Measurements from ENCODE around the gene PM20D2.

Gene PM20D2

DNA sequence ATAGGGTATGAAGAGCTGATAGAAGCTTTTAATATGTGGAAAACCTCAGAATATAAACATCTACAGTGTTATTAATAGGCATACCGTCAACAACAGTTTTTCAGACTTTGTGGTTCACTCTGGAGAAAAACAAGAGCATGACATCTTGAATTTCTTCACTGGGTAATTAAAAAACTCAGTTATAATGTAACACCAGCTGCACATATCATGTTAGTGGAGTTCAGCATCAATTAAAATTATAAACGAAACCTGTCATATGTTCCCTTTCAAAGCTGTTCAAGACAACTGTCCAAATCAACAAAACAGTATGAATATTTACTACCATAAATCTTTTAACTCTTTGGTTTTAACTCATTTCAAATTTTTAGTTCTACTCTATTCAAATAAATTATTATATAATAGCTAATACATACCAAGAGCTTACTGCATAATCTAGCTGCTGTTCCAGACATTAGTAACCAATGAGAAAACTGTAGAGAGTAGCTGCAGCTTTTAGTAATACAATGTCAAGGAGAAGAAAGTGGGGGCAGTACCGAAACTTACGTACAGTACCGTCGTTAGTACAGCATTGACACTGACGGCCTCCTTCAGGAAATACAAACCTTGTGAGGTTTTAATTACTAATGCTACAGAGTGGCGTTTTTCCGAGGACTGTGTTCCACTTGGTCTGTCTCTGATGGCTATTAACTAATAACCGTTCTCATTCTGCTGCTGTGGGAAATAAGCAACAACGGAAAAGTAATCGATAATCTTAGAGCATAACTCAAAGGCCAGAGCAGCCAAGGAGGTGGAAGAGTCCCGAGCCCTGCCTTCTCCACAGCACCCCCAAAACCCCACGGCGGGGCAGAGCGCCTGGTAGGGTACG is 532 bp upstream of the PM20D2 start:
- peak; percentile 4 for DNase-seq (ENCODE audit: low read depth)

DNA sequence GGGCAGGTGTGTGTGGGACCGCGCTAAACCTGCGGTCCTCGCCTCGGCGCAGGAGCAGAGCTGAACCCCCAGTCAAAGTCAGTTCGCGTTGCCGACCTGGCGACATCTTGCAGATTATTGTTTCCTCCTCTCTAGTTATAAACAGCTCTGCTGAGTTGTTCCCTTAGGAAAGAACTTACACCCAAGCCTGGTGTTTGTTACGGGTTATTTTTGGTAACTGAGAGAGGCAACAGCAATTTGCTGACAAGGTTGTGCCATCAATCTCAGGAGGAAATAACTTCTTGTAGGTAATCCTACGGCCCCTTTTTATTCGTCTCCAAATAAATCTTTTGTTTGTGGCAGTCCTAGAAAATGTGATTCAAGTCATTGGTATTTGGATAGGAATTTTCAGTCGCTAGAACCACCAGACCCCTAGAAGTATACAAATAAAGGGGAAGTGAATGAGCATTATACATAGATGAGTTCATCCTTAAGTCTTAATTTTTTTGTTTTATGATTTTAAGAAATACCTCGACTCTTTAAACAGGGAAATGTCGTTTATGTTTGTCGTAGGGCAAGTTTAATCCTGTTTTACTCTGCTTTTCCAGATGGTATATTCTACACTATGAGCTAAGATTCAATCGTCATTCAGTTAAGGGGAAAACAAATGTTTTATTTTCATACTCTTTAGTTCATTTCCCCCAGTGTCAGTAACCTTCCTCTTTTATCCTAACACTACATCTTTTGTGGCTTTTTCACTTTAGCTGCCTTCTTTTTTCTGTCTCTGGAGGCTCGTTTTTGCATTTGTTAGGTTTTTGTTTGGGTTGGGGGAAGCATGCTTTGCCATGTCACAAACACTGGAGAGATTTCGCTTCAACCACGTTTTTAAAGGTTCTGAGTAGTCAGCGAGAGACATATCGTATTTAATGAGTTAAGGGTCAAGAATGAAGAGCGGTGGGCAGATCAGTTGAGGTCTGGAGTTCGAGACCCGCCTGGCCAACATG is 1.2 kb downstream of the PM20D2 start:
- no peak for DNase-seq (ENCODE audit: low read depth)

DNA sequence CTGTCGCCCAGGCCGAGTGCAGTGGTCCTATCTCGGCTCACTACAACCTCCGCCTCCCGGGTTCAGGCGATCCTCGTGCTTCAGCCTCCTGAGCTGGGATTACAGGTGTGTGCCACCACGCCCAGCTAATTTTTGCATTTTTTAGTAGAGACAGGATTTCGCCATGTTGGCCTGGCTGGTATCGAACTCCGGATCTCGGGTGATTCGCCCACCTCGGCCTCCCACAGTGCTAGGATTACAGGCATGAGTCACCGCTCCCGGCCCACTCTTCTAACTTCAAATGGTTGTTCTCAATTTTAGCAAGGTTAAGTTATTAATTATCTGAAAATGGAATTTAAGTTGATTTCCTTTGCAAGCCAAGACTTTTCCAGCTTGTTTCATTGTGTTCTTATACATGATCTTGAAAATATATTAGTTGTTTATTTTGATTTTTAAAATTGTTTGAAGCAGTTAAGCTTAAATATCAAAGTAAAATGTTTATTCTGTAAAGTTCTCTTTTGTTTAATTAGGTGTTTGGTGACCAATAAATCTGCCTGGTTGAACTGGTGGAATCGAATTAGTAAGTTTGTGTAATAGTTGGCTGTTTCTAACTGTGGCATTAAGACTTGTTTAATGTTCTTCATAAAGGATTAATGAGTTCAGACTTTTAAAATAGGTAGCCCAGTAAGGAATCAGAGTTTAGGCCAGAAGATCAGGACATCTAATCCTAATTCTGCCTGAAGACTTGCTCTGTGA is 2.3 kb downstream of the PM20D2 start:
- DNase-seq (ENCODE audit: low read depth): peak; percentile 11

DNA sequence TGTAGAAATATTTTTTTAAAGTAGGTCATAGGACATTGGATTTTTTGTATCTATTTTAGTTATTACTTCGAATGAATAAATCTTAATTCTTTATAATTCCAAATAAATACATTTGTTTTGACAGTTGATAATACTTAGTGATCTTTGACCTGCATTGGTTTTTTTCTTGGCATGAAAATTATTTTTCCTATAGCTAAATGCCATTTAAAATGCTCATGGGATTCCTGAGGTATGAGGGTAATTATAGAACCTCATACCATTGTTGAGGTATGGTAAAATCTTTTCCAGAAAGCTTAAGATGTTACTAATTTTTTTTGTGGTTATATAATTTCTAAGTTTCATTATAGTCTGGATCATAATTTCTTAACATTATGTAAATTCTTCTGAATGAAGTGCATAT is 8.3 kb downstream of the PM20D2 start:
- DNase-seq (ENCODE audit: low read depth): no peak

DNA sequence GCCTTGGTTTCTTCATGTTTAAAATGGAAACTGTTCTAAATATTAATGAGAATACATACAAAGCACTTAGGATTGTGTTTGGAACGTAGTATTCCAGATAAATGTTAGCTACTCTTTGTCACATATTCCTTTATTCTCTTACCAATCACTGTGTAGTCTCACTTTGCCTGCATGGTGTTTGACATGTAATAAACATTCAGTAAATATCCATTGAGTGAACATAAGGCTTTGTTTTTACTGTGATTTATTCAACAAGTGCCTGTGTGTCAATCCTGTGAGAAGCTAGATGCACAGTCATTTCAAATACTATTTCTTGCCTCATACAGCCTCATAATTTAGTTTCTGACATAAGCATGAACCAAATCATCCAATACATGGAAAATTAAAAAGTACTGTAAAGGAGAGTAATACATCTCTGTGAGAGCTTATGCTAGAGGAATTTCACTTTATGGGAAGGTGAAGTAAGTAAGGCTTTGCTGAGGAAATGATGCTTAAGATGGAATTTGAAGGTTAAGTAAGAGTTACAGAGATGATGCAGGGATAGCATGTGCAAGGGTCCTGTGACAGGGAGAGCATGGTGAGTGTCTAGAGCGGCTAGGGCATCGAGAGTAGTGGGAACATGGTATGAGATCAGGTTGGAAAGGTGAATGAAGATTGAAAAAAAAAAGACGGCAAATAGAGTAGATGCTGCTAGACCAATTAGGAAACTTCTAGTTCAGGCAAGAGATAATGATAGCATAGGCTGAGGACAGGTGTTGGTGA is 14.7 kb downstream of the PM20D2 start:
- DNase-seq (ENCODE audit: low read depth): no peak

DNA sequence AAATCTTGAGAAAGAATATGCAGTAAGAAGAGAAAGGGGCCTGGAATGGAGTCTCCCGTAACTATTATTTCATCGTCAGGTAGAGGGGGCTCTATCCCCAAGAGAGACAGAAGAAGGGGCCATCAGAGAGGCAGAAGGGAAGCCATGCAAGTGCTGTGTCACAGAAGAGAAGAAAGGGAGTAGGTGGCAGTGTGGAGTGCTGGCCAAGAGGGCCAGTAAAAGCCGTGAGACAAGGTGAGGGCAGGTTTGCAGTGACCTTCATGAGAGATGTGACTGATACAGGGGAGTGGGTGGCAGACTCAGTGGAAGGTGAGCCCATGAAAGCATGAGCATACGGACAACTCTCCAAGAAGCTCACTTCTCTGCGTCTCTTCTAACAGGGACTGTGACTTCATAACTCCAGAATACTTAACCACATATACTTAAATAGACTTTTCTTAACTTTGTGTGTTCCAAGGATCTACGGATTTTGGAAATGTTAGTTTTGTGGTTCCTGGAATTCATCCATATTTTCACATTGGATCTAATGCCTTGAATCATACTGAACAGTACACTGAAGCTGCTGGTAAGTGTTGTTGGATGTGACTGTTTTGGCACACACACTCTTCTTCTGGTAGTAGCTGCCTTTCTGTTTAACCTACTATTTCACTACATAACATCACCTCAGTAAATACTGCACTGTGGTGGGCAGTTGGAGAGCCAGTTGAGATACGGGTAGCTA is 15.6 kb downstream of the PM20D2 start:
- DNase-seq (ENCODE audit: low read depth): no peak

DNA sequence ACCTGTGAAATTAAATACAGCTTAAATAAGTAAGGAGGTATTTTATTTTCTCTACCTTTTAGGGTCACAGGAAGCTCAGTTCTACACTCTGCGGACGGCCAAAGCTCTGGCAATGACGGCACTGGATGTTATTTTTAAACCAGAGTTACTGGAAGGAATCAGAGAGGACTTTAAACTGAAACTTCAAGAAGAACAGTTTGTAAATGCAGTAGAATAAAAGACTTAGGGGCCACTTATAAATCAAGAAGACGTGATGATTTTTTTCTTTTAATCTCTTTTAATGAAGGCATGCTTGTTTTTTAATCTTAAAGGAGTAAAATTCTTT is 16.2 kb downstream of the PM20D2 start:
- DNase-seq (ENCODE audit: low read depth): no peak

DNA sequence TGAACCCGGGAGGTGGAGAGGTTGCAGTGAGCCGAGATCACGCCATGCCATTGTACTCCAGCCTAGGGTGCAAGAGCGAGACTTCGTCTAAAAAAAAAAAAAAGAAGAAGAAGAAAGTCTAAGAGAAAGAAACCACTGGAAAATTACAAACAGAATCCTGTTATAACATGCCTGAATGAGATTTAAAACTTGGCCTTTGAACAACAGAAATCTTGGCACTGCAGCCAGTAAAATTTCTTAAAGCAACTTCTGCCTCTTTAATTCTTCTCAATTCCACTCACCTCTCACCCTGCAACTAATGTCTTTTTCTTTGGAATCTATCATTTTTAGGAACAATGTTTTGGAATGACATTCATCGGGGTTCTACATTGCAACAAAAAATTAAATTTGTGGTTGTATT is 26.3 kb downstream of the PM20D2 start:
- no peak for DNase-seq (ENCODE audit: low read depth)

DNA sequence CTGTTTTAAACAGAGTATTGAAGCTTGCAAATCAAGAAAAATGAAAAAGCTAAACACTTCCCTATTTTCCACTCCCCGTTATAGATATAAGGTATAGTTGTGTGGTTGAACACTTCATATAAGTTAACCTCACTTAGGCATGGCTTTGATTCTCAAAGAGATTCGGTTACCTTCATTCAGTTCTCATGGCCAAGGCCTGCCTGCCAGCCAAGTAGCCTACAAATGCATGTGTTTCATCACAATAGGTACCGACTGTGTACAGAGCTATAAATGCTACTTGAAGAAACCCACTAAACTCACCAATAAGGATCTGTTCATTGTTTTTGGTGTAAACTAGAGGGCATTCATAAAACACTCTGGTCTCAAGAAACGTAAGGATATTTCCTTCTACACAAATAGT is 27.8 kb downstream of the PM20D2 start:
- DNase-seq (ENCODE audit: low read depth): no peak

DNA sequence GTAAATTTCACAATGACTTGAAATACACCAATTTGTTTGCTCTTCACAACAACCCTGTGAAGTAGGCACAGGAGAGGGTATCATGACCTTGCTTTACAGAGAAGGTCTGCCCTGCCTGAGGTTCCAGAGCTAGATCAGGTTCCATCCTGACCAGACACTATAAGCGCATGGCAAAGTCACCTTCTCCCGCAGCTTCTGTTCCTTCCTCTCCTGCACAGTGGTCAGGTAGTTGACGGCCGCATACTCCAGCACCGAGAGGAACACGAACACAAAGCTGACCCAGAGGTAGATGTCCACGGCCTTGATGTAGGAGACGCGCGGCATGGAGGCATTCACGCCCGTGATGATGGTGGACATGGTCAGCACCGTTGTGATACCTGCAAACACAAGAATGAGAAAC is 34.3 kb downstream of the PM20D2 start:
- DNase-seq (ENCODE audit: low read depth): no peak

DNA sequence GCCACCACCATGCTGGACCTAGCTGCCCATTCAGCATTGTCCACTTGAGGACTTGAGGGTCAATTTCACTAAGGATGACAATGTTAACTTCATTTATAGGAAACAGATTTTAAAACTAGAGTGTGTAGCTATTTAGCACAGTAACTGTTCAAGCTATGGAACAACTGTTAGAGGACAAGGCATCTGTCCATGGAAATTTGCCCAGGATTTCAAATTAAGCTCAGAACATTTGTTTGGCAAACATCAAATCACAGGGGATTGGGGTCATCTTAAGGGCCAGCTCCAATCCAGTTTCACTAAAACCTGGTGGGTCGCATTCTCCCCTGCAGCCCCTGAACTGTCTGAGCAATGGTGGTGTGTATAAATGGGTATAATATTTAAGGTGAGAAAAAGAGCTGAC is 35.1 kb downstream of the PM20D2 start:
- no peak for DNase-seq (ENCODE audit: low read depth)

DNA sequence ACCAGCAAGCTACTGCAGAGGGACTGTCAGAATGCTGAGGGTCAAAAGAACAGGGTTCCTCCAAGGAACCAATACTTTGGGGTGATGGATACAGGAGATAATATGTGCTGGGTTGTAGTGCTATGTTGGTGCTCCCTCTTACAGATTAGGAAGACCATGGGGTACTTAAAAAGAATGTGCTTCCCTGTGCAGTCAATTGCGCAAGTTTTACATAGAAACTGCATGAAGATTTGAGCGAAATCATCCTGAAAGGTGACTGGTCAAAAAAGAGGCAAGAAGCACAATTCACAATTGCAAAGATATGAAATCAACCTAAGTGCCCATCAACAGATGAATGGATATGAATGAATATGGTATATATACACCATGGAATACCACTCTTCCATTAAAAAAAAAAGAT is 37.4 kb downstream of the PM20D2 start:
- no peak for DNase-seq (ENCODE audit: low read depth)

DNA sequence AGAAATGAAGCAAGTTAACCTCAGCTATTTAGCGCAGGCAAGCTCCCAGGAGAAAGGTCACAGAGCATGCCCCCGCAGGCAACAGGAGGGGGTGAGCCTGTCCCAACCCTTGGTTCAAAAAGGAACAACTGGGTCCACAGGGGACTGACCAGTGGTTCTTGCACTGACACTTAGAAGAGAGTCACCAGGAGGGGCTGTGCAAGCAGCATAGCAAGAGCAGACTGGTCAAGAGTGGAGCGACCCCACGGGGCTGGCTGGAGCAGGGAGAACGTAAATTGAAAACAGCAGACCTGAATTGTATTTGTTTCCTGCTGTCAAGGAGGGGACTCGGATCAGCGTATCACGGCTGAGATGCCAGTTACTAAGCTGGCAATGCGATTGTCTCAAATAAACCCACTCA is 38.5 kb downstream of the PM20D2 start:
- no peak for DNase-seq (ENCODE audit: low read depth)

DNA sequence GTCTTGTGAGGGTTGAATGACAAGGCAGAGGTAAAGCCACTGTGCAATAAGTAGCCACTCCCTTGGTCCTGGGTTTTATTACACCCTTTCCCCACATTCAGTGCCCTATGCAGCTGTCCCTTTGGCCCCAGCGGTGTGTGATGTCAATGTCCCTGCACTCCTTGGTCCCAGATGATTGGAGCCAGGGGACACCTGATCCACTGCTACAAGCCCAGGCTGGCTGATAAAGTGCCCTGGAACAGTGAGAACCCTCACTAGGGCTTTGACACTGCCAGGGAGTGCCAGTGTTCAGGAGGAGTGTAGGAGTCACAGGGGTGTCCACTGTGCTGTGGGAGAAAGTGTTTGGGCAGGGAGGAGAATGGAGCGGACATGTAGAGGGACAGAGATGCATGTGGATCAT is 40.9 kb downstream of the PM20D2 start:
- DNase-seq (ENCODE audit: low read depth): no peak

DNA sequence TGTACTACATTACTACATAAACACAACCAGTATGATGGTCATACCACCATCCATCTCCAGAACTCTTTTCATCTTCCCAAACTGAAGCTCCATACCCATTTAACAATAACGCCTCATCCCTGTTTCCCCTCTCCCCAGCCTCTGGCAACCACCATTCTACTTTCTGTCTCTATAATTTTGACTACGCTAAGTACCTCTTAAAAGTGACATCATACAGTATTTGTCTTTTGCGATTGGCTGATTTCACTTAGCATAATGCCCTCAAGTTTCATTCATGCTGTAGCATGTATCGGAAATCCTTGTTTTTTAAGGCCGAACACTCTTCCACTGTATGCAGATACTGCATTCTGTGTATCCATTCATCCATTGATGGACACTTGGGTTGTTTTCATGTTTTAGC is 41.6 kb downstream of the PM20D2 start:
- DNase-seq (ENCODE audit: low read depth): no peak

DNA sequence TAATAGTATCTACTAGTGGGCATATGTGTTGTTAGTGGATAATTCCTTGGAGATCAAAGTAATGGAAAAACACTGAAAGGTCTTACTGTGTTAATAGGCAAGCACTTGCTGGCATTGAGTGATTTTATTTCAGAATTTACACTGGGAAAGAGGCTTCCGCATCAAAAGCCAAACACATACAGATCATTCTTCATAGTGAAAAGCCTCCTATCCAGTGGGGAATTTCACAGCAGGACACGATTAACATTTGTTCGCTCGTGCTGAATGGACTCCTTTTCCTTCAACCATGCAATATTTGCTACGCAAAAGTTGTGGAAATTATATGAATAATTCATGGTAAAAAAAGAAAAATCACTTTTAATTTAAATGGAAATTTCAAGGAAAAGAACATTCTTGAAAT is 44.9 kb downstream of the PM20D2 start:
- DNase-seq (ENCODE audit: low read depth): no peak

DNA sequence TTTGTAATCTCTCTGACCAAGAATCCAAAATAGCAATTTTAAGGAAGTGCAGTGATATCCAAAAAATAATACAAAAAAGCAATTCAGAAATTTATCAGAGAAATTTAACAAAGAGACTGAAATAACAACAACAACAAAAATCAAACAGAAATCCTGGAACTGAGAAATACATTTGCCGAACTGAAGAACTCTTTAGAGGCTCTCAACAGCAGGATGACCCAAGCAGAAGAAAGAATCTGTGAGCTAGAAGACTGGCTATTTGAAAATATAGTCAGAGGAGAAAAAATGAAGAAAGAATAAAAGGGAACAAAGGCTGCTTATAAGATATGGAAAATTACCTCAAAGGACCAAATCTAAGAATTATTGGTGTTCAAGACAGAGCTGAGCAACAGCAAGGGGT is 48.7 kb downstream of the PM20D2 start:
- DNase-seq (ENCODE audit: low read depth): no peak

DNA sequence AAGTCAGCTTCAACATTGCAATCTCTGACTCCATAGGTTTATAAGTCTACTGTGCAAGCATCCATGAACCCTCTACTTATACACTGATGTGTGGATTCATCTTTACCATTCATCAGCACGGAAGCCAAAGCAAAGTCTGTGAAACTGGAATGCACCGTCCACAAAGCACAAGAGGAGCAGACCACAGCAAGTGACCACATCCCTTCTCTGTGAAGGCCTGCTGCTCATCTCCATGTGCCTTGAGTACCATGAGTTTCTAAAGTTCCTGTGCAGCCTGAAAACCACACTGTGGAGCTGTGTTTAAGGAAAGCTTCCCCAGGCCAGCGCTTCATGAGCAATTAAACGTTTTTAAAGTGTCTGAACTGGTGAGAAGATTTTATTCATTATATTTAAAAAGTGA is 51.3 kb downstream of the PM20D2 start:
- no peak for DNase-seq (ENCODE audit: low read depth)

DNA sequence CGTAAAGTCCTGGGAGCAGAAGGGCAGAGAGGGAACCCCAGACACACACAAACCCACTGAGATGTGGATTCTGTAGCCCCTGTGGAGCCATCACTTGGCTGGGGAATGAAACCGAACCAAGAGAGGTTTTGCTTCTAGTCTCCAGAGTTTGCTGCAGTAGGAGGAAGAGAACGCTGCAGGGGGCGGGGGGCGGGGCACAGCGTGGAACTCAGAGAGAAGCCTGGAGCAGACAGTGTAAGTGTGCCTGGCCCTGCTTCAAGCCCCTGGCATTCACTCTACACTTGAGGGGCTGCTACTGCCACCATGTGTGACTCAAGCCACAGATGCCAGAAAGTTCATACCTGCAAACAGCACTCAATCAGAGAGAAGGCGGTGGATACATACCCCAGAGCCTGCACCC is 52.4 kb downstream of the PM20D2 start:
- DNase-seq (ENCODE audit: low read depth): no peak

DNA sequence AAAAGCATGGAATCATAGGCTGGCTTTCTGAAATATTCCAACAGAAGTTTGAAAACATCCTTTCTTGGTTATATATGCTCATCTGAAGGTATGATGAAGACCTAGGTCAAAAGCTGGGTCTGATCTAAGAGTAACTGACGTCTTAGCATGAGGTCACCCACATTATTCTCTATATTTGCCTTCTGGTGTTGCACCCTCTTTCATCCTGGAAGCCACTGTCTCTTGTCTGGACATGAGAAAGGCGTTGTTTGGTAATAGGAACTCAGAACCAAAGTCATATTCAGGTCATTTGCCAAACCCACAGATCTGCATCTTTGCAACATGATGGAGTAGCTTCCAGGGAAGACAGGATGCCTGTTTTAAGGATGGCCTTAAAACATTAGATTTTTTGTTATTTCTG is 53.7 kb downstream of the PM20D2 start:
- DNase-seq (ENCODE audit: low read depth): no peak

DNA sequence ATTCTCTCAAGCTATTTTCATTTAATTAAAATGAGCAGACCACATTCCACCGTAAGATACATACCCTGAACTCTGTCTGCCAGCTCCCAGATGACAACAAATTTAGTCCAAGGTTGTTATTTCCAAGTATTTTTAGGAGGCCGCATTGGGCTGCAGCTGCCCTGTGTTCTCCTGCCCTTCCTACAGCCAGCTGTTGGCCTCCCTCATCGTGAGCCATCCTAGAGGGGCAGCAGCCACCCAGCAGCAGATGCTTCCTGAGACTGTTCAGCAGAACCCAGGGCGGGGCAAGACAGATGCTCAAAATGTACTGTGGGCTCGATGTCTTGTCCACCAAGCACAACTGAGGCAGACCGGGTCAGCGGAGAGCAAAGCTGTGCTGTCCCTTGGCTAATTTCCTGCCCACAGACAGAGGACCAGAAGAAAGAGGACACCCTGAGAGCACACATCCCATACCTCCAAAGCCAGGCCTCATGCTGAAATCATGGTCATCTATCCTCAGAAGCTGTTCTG is 54.9 kb downstream of the PM20D2 start:
- DNase-seq (ENCODE audit: low read depth): no peak

Data from stimulated activated CD8-positive, alpha-beta memory T cell treated with anti-CD3 and anti-CD28 coated beads, Interleukin-4, amount 100 ng/mL, for 24 hours (primary cell).